Neural cell (in vitro differentiated cells): Measurements from ENCODE around the gene WWC2. TPM values are rescaled to one million over a fixed set of nuclear protein-coding genes. Genes with fewer than 3 reads are reported as not detected.

Experiments
- H2AFZ ChIP-seq: fragments of 200-600, 300-800 bp; sonication (generic), shearing (Covaris generic); 2 replicates; pipeline ENCODE4 v1.6.0; 2014; ENCODE audit warnings: low read depth, mild to moderate bottlenecking, antibody characterized with exemption, low read length, moderate library complexity
- H3F3A ChIP-seq: fragments of 200-600 bp; shearing (Covaris generic); 2 replicates; pipeline ENCODE4 v1.6.1; 2016; ENCODE audit warnings: mild to moderate bottlenecking, moderate library complexity, mixed read lengths, antibody characterized with exemption, low read length; ENCODE audit not compliant: insufficient read depth, poor library complexity, severe bottlenecking
- H3K27ac ChIP-seq: fragments of 200-600, 300-800 bp; sonication (generic), shearing (Covaris generic); 2 replicates; pipeline ENCODE4 v1.5.1; 2014; ENCODE audit warnings: mild to moderate bottlenecking, low read length, moderate library complexity
- H3K27me3 ChIP-seq: fragments of 300-800, 200-600 bp; sonication (generic), shearing (Covaris generic); 2 replicates; pipeline ENCODE4 v1.6.0; 2014; ENCODE audit warnings: mild to moderate bottlenecking, low read depth, low read length, moderate library complexity; ENCODE audit not compliant: insufficient read depth
- H3K36me3 ChIP-seq: fragments of 300-800, 200-600 bp; sonication (generic), shearing (Covaris generic); 2 replicates; pipeline ENCODE4 v1.5.1; 2014; ENCODE audit warnings: mild to moderate bottlenecking, antibody characterized with exemption, low read length, moderate library complexity; ENCODE audit not compliant: insufficient read depth
- H3K4me2 ChIP-seq: fragments of 300-800, 200-600 bp; sonication (generic), shearing (Covaris generic); 2 replicates; pipeline ENCODE4 v1.6.0; 2014; ENCODE audit warnings: mild to moderate bottlenecking, low read length
- H3K4me3 ChIP-seq: fragments of 300-800, 200-600 bp; sonication (generic), shearing (Covaris generic); 2 replicates; pipeline ENCODE4 v1.5.1; 2014; ENCODE audit warnings: mild to moderate bottlenecking, low read length, moderate library complexity
- H3K79me2 ChIP-seq: fragments of 200-600 bp; shearing (Covaris generic); replicated peaks from 2 replicates; pipeline ENCODE4 v1.6.0; 2014; ENCODE audit warnings: mild to moderate bottlenecking, low read length, moderate library complexity; ENCODE audit not compliant: insufficient read depth
- H3K9ac ChIP-seq: fragments of 300-800, 200-600 bp; sonication (generic), shearing (Covaris generic); 2 replicates; pipeline ENCODE4 v1.6.1; 2016; ENCODE audit warnings: mild to moderate bottlenecking, low read length, mixed read lengths
- H3K9me2 ChIP-seq: fragments of 200-600 bp; shearing (Covaris generic); 2 replicates; pipeline ENCODE4 v1.6.1; 2016; ENCODE audit warnings: mild to moderate bottlenecking, low read length, mixed read lengths; ENCODE audit not compliant: insufficient read depth
- H3K9me3 ChIP-seq: fragments of 200-600, 300-800 bp; sonication (generic), shearing (Covaris generic); 2 replicates; pipeline ENCODE4 v1.6.1; 2016; ENCODE audit warnings: mild to moderate bottlenecking, mixed run types, low read length, moderate library complexity, mixed read lengths
- H4K20me1 ChIP-seq: fragments of 200-600 bp; shearing (Covaris generic); 2 replicates; pipeline ENCODE4 v1.6.1; 2016; ENCODE audit warnings: mild to moderate bottlenecking, mixed run types; ENCODE audit not compliant: insufficient read depth
- CTCF ChIP-seq: fragments of 450-650 bp; IDR thresholded peaks from 2 replicates; pipeline ENCODE4 v1.5.1; 2014; ENCODE audit warnings: antibody characterized with exemption, mild to moderate bottlenecking, moderate library complexity; ENCODE audit not compliant: poor library complexity, severe bottlenecking
- EP300 ChIP-seq: fragments of 450-650 bp; conservative IDR thresholded peaks from 2 replicates; pipeline ENCODE4 v1.6.1; 2014; ENCODE audit warnings: antibody characterized with exemption, mild to moderate bottlenecking, moderate library complexity; ENCODE audit not compliant: poor library complexity, severe bottlenecking
- EZH2 ChIP-seq: fragments of 200-600, 300-800 bp; shearing (Covaris generic), sonication (generic); IDR thresholded peaks from 2 replicates; pipeline ENCODE4 v1.6.1; 2014; ENCODE audit warnings: antibody characterized with exemption, low read length, borderline replicate concordance, mild to moderate bottlenecking; ENCODE audit not compliant: insufficient read depth, poor library complexity, severe bottlenecking
- MXI1 ChIP-seq: fragments of 450-650 bp; conservative IDR thresholded peaks from 2 replicates; pipeline ENCODE4 v1.6.1; 2014; ENCODE audit warnings: antibody characterized with exemption, mild to moderate bottlenecking; ENCODE audit not compliant: poor library complexity, severe bottlenecking
- POLR2AphosphoS5 ChIP-seq: IDR thresholded peaks from 2 replicates; pipeline ENCODE4 v1.6.1; 2012
- RAD21 ChIP-seq: fragments of 450-650 bp; conservative IDR thresholded peaks from 2 replicates; pipeline ENCODE4 v1.6.1; 2014; ENCODE audit warnings: antibody characterized with exemption, mild to moderate bottlenecking, moderate library complexity
- REST ChIP-seq: IDR thresholded peaks from 2 replicates; pipeline ENCODE4 v1.6.1; 2012; ENCODE audit warnings: borderline replicate concordance
- SMC3 ChIP-seq: fragments of 450-650 bp; conservative IDR thresholded peaks from 2 replicates; pipeline ENCODE4 v1.6.1; 2014; ENCODE audit warnings: antibody characterized with exemption, mild to moderate bottlenecking, moderate library complexity; ENCODE audit not compliant: poor library complexity
- TAF1 ChIP-seq: IDR thresholded peaks from 2 replicates; pipeline ENCODE4 v1.6.1; 2012; ENCODE audit warnings: low read depth
- polyA plus RNA-seq: library from polyadenylated mRNA; depleted of rRNA; stranded (reverse); fragments of >200 nt; gene quantifications from 2 replicates; pipeline ENCODE4 v1.2.3, GENCODE V29; 2014

The WWC2 gene
- polyA plus RNA-seq, 1 donor from 2014 or later: 5.7 TPM

- H3K79me2 ChIP-seq: no peaks in the 10 kb centered on the region
- no peaks in the 10 kb centered on the region for H3F3A ChIP-seq
- no peak overlapping the region for H2AFZ ChIP-seq
- no peaks in the 10 kb centered on the region for H3K27me3 ChIP-seq
- TF ChIP-seq POLR2AphosphoS5 (no peak), CTCF (no peak), EZH2 (no peak), SMC3 (no peak), RAD21 (no peak), TAF1 (no peak), EP300 (no peak), MXI1 (no peak), REST (no peak)
- H3K9ac ChIP-seq: no peak overlapping the region
- no peak overlapping the region for H3K27ac ChIP-seq
- H3K36me3 ChIP-seq: no peaks in the 10 kb centered on the region
- H3K4me2 ChIP-seq: no peak overlapping the region
- no peaks in the 10 kb centered on the region for H3K9me3 ChIP-seq
- H3K9me2 ChIP-seq: no peaks in the 10 kb centered on the region
- no peak overlapping the region for H3K4me3 ChIP-seq
- no peaks in the 10 kb centered on the region for H4K20me1 ChIP-seq
Observed at GRCh38 chr4:183358215-183358755, 259.2 kb downstream of the WWC2 start.

- Histone ChIP-seq H4K20me1 (no peaks in the 10 kb centered on the region), H3K27ac (no peak overlapping the region), H3K79me2 (no peaks in the 10 kb centered on the region), H3K4me2 (no peak overlapping the region), H3K9me3 (no peaks in the 10 kb centered on the region), H3F3A (no peaks in the 10 kb centered on the region), H3K4me3 (no peak overlapping the region), H3K36me3 (no peaks in the 10 kb centered on the region), H3K9ac (no peak overlapping the region), H3K9me2 (no peaks in the 10 kb centered on the region), H2AFZ (no peak overlapping the region), H3K27me3 (no peaks in the 10 kb centered on the region)
- no peak for TF ChIP-seq TAF1
- TF ChIP-seq POLR2AphosphoS5: no peak
- TF ChIP-seq EP300: no peak
- no peak for TF ChIP-seq SMC3
- TF ChIP-seq RAD21: no peak
- TF ChIP-seq EZH2: no peak
- TF ChIP-seq REST: no peak
- no peak for TF ChIP-seq MXI1
Observed at GRCh38 chr4:183360161-183360919, 261.3 kb downstream of the WWC2 start.
